H1 (cell line): ENCODE measurements around the gene MYO5A. TPM values are rescaled to one million over a fixed set of nuclear protein-coding genes. Genes with fewer than 3 reads are reported as not detected.

Experiments used
- CTCF ChIA-PET: fragments of 300-600 bp; sonication (Branson Sonifier 250); formaldehyde crosslinking; loops from one replicate; lab custom pipeline; 2021; ENCODE audit not compliant: partially characterized antibody; lab: Charles Lee
- POLR2A ChIA-PET: fragments of 300-600 bp; sonication (Branson Sonifier 250); formaldehyde crosslinking; loops from one replicate; lab custom pipeline; 2021; ENCODE audit warnings: inconsistent platforms; ENCODE audit not compliant: partially characterized antibody; lab: Charles Lee
- DNase-seq, 2 experiments: peaks; one replicate each; pipeline versions ENCODE4 v3.0.0 to v3.0.0-alpha.2; 2010 to 2022; ENCODE audit warnings: low spot score in 2 of 2, low read depth in 1 of 2, mixed read lengths in 1 of 2
- FAIRE-seq: peaks from 2 replicates; lab custom pipeline; 2011; peaks lifted over from hg19 to GRCh38; lab: Jason Lieb, UNC
- H2AFZ ChIP-seq: 2 replicates; pipeline ENCODE4 v1.8.1; 2012; ENCODE audit warnings: low read length, inconsistent platforms
- H2AK5ac ChIP-seq: 2 replicates; pipeline ENCODE4 v1.6.1; 2013; ENCODE audit warnings: low read depth, low read length
- H2BK120ac ChIP-seq: replicated peaks from 2 replicates; pipeline ENCODE3; 2013; ENCODE audit warnings: low read depth, low read length, inconsistent platforms
- H2BK12ac ChIP-seq: 2 replicates; pipeline ENCODE4 v1.6.1; 2013; ENCODE audit warnings: low read depth, low read length
- H2BK15ac ChIP-seq: 2 replicates; pipeline ENCODE4 v1.6.1; 2013; ENCODE audit warnings: low read length
- H2BK20ac ChIP-seq: 2 replicates; pipeline ENCODE4 v1.6.1; 2013; ENCODE audit warnings: low read length
- H2BK5ac ChIP-seq: 2 replicates; pipeline ENCODE4 v1.6.1; 2013; ENCODE audit warnings: low read depth, low read length
- H3K14ac ChIP-seq: 2 replicates; pipeline ENCODE4 v1.6.1; 2013; ENCODE audit warnings: inconsistent platforms; ENCODE audit not compliant: insufficient read length
- H3K18ac ChIP-seq: 2 replicates; pipeline ENCODE4 v1.6.1; 2013; ENCODE audit warnings: low read length; ENCODE audit errors: extremely low read depth
- H3K23ac ChIP-seq: 2 replicates; pipeline ENCODE4 v1.6.1; 2013; ENCODE audit warnings: inconsistent platforms; ENCODE audit not compliant: insufficient read length
- H3K23me2 ChIP-seq: 2 replicates; pipeline ENCODE4 v1.6.1; 2013; ENCODE audit warnings: low read depth, low read length
- H3K27ac ChIP-seq: 2 replicates; pipeline ENCODE4 v1.6.1; 2011; ENCODE audit warnings: low read depth, low read length, inconsistent platforms
- H3K27me3 ChIP-seq, 4 experiments: replicated peaks in 1 of 4; 1 replicate in 1 of 4; 2 replicates in 3 of 4; pipeline versions ENCODE4 v1.6.1 to v1.8.1; 2011 to 2013; ENCODE audit warnings: low read length in 3 of 4, mild to moderate bottlenecking in 3 of 4, inconsistent platforms in 2 of 4, mixed read lengths in 2 of 4, moderate library complexity in 1 of 4; ENCODE audit not compliant: control insufficient read depth in 3 of 4, insufficient read depth in 3 of 4; ENCODE audit errors: extremely low read depth in 1 of 4
- H3K36me3 ChIP-seq, 4 experiments: 2 replicates each; pipeline versions ENCODE4 v1.6.1 to v1.8.1; 2011 to 2013; ENCODE audit warnings: mild to moderate bottlenecking in 4 of 4, low read length in 3 of 4, moderate library complexity in 2 of 4, control low read depth in 1 of 4, inconsistent platforms in 1 of 4; ENCODE audit not compliant: insufficient read depth in 4 of 4, control insufficient read depth in 2 of 4
- H3K4ac ChIP-seq: replicated peaks from 2 replicates; pipeline ENCODE3; 2013; ENCODE audit warnings: low read length, low read depth, mixed read lengths, inconsistent platforms; ENCODE audit not compliant: insufficient read length
- H3K4me1 ChIP-seq, 4 experiments: replicated peaks in 1 of 4; 1 replicate in 1 of 4; 2 replicates in 3 of 4; pipeline versions ENCODE4 v1.6.1 to v1.8.1; 2011 to 2013; ENCODE audit warnings: low read length in 3 of 4, inconsistent platforms in 2 of 4, mixed read lengths in 1 of 4; ENCODE audit not compliant: insufficient read depth in 4 of 4, control insufficient read depth in 3 of 4
- H3K4me2 ChIP-seq, 2 experiments: 2 replicates each; pipeline versions ENCODE4 v1.6.1 to v1.8.1; 2011 to 2013; ENCODE audit warnings: low read depth in 2 of 2, low read length in 2 of 2, control low read depth in 1 of 2, inconsistent platforms in 1 of 2, mild to moderate bottlenecking in 1 of 2; ENCODE audit not compliant: insufficient read depth in 1 of 2
- H3K4me3 ChIP-seq, 4 experiments: fragments of 200-600, 300-600 bp in 1 of 4; sonication (generic), shearing (Covaris generic), sonication (Bioruptor Twin) in 1 of 4; 2 replicates each; pipeline versions ENCODE4 v1.5.1 to v1.8.1; 2011 to 2016; ENCODE audit warnings: low read length in 4 of 4, low read depth in 3 of 4, control low read depth in 2 of 4, inconsistent platforms in 2 of 4, mild to moderate bottlenecking in 2 of 4, mixed read lengths in 1 of 4, moderate library complexity in 1 of 4; ENCODE audit not compliant: insufficient read depth in 2 of 4; ENCODE audit errors: extremely low read depth in 1 of 4
- H3K56ac ChIP-seq: replicated peaks from 2 replicates; pipeline ENCODE3; 2013; ENCODE audit warnings: low read depth, mild to moderate bottlenecking, mixed read lengths, low read length, inconsistent platforms; ENCODE audit not compliant: insufficient read length
- H3K79me1 ChIP-seq: 2 replicates; pipeline ENCODE4 v1.6.1; 2013; ENCODE audit warnings: low read depth, low read length, control low read depth
- H3K79me2 ChIP-seq, 2 experiments: 2 replicates each; pipeline versions ENCODE4 v1.6.1 to v1.8.1; 2012 to 2013; ENCODE audit warnings: low read length in 2 of 2, mild to moderate bottlenecking in 2 of 2, inconsistent platforms in 1 of 2; ENCODE audit not compliant: insufficient read depth in 2 of 2, control insufficient read depth in 1 of 2
- H3K9ac ChIP-seq, 4 experiments: replicated peaks in 1 of 4; 1 replicate in 1 of 4; 2 replicates in 3 of 4; pipeline versions ENCODE4 v1.6.1 to v1.8.1; 2011 to 2013; ENCODE audit warnings: low read depth in 3 of 4, low read length in 3 of 4, control low read depth in 2 of 4, mild to moderate bottlenecking in 2 of 4, moderate library complexity in 2 of 4, inconsistent platforms in 1 of 4; ENCODE audit errors: extremely low read depth in 1 of 4
- H3K9me3 ChIP-seq, 2 experiments: 2 replicates each; pipeline versions ENCODE4 v1.6.1 to v1.8.1; 2012 to 2013; ENCODE audit warnings: mild to moderate bottlenecking in 2 of 2, moderate library complexity in 2 of 2, control low read depth in 1 of 2, inconsistent platforms in 1 of 2, low read depth in 1 of 2, low read length in 1 of 2, mixed read lengths in 1 of 2; ENCODE audit not compliant: insufficient read depth in 2 of 2
- H4K20me1 ChIP-seq, 2 experiments: replicated peaks in 1 of 2; 2 replicates each; pipeline versions ENCODE3 to v1.8.1; 2011 to 2013; ENCODE audit warnings: inconsistent platforms in 2 of 2, low read length in 2 of 2, mild to moderate bottlenecking in 1 of 2; ENCODE audit not compliant: insufficient read depth in 2 of 2, control insufficient read depth in 1 of 2
- H4K5ac ChIP-seq: 2 replicates; pipeline ENCODE4 v1.6.1; 2013; ENCODE audit warnings: low read length, low read depth, mixed read lengths, inconsistent platforms; ENCODE audit not compliant: insufficient read length
- H4K8ac ChIP-seq: 2 replicates; pipeline ENCODE4 v1.8.0; 2013; ENCODE audit warnings: mild to moderate bottlenecking, moderate library complexity, low read length, inconsistent platforms; ENCODE audit not compliant: insufficient read depth; ENCODE audit errors: extremely low read depth
- H4K91ac ChIP-seq: replicated peaks from 2 replicates; pipeline ENCODE3; 2013; ENCODE audit warnings: low read length, mixed read lengths, inconsistent platforms; ENCODE audit not compliant: insufficient read length
- CTBP2 ChIP-seq: IDR thresholded peaks from 2 replicates; pipeline ENCODE4 v1.7.0; 2011; ENCODE audit warnings: borderline replicate concordance, mild to moderate bottlenecking, moderate library complexity, mixed read lengths, low read length; ENCODE audit not compliant: insufficient read depth, insufficient read length
- CTCF ChIP-seq, 3 experiments: IDR thresholded peaks; 1 replicate in 2 of 3; 2 replicates in 1 of 3; pipeline versions ENCODE4 v1.5.1 to v1.6.1; 2011; ENCODE audit warnings: low read length in 3 of 3, mild to moderate bottlenecking in 3 of 3, inconsistent platforms in 2 of 3, low read depth in 1 of 3, moderate library complexity in 1 of 3; ENCODE audit not compliant: insufficient read depth in 1 of 3; ENCODE audit errors: control extremely low read depth in 1 of 3
- FOSL1 ChIP-seq: IDR thresholded peaks from 2 replicates; pipeline ENCODE4 v1.6.1; 2011; ENCODE audit warnings: mild to moderate bottlenecking, low read depth, low read length, moderate library complexity; ENCODE audit not compliant: insufficient read depth
- MAX ChIP-seq: IDR thresholded peaks from 2 replicates; pipeline ENCODE4 v1.6.1; 2012; ENCODE audit warnings: inconsistent platforms
- TAF1 ChIP-seq: IDR thresholded peaks from 2 replicates; pipeline ENCODE4 v1.6.1; 2011; ENCODE audit warnings: mild to moderate bottlenecking, low read depth, low read length
- TCF12 ChIP-seq: IDR thresholded peaks from 2 replicates; pipeline ENCODE4 v1.6.1; 2011; ENCODE audit warnings: low read depth, mild to moderate bottlenecking, low read length
- ZNF274 ChIP-seq: IDR thresholded peaks from 2 replicates; pipeline ENCODE4 v1.7.0; 2012; ENCODE audit warnings: low read length, borderline replicate concordance; ENCODE audit errors: extremely low read depth
- WGBS, 2 experiments: shearing (Covaris generic) in 1 of 2; methylation state at CpG; one replicate each; pipeline versions ENCODE4 v1.1.6 to v1.1.7; 2013 to 2015; ENCODE audit warnings: low lambda C conversion rate in 2 of 2, mixed read lengths in 2 of 2, inconsistent platforms in 1 of 2, low coverage in 1 of 2, missing lambda C conversion rate in 1 of 2; ENCODE audit not compliant: insufficient replicate concordance in 2 of 2, insufficient coverage in 1 of 2, insufficient read length in 1 of 2; ENCODE audit errors: extremely low coverage in 1 of 2, missing lambda C conversion rate in 1 of 2; 5-methylcytosine and 5-hydroxymethylcytosine counted together
- polyA plus RNA-seq, 7 experiments: library from polyadenylated mRNA; depleted of rRNA in 3 of 7; stranded (reverse) in 5 of 7; unstranded in 2 of 7; fragments of >200 nt in 5 of 7; fragments of 200-250 nt in 2 of 7; gene quantifications; 1 replicate in 5 of 7; 2 replicates in 1 of 7; 4 replicates in 1 of 7; pipeline versions ENCODE4 v1.2.1 to v1.2.3, GENCODE V29; 2011 to 2013; ENCODE audit warnings: missing spikeins in 2 of 7, mixed read lengths in 2 of 7
- total RNA-seq: library from RNA; stranded (reverse); fragmentation: NEBNext Ultra II Directional; extraction: Animal tissue kit (Norgen Biotek cat#: 25700); gene quantifications from 2 replicates; pipeline ENCODE4 v1.2.1, GENCODE V29; 2021

MYO5A gene
- total and polyA plus RNA-seq, 2 of the 8 experiments (the other 6 are each of a cell fraction or from before 2014, with no cell fraction given): 11.4 to 24.7 TPM

DNA sequence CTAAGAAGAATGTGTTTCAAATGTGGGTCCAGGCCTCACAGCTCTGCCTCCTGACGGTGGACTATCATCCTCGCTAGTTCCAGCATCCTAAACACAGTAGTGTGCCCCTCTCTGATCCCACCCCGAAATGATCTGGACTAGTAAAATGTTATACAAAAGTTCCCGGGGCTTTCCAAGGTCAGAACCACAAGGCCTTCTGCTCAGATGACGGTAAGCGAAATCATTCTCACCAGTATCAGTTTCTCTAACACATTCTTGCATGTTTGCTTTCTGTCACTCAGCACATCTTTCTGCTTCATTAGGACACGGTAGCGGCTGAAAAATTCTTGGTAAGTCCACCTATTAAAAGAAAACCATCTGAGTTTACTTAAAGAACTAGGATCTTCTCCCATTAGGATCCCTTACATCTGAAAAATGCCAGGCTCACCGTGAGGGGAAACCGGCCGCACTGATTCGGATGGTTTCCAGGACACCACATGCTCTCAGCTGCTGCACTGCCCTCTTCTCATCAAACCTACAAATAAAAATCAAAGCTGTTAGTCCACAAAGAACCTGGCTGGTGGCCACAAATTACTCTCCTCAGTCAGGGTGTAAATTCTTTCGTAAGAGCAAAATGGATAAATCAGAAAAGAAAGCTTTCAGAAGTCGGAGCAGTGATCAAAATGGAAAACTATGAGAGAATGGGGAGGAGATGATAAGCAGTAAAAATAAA lies 149.1 kb downstream of the MYO5A start:
- H3K18ac ChIP-seq: no peak overlapping the region
- no peak for FAIRE-seq
- no peaks in the 10 kb centered on the region for H3K79me2 ChIP-seq
- no peak for DNase-seq
- H3K23me2 ChIP-seq: peaks cover 2% of the 10 kb centered on the region; the same call in 1 of the 2 replicates
- no peak overlapping the region for H2BK120ac ChIP-seq
- no peak overlapping the region for H2BK15ac ChIP-seq
- H2AK5ac ChIP-seq: no peak overlapping the region
- H2BK12ac ChIP-seq: no peak overlapping the region
- H3K79me1 ChIP-seq: no peaks in the 10 kb centered on the region
- CTCF ChIA-PET: interaction anchor here (1.0 to 1.1 kb wide), 2 partner anchors 97 to 126 kb away, joined by 3 read pairs; no protein-coding TSS in a partner anchor
- no peak overlapping the region for H3K27ac ChIP-seq
- H2BK5ac ChIP-seq: no peak overlapping the region
- no peak overlapping the region for H3K4me2 ChIP-seq
- no peaks in the 10 kb centered on the region for H3K27me3 ChIP-seq
- H3K14ac ChIP-seq: no peak overlapping the region
- peaks cover 3 to 22% (median 8%) of the 10 kb centered on the region in 4 experiments; a peak in 5 of 8 replicates for H3K36me3 ChIP-seq
- no peak overlapping the region for H3K4me3 ChIP-seq
- 96% methylated on average over 14 of the region's 14 CpGs; no CpG with 5 or more reads in 1 of the 2 experiments for WGBS, 2 experiments
- H4K8ac ChIP-seq: no peak overlapping the region
- no peak overlapping the region for H3K4ac ChIP-seq
- POLR2A ChIA-PET: no interaction called here
- H4K20me1 ChIP-seq: no peaks in the 10 kb centered on the region
- no peak overlapping the region for H4K5ac ChIP-seq
- H3K56ac ChIP-seq: no peak overlapping the region
- H3K23ac ChIP-seq: no peak overlapping the region
- no peaks in the 10 kb centered on the region for H3K4me1 ChIP-seq
- no peaks in the 10 kb centered on the region for H3K9me3 ChIP-seq
- H2AFZ ChIP-seq: no peak overlapping the region
- H3K9ac ChIP-seq: no peak overlapping the region
- H2BK20ac ChIP-seq: no peak overlapping the region
- H4K91ac ChIP-seq: no peak overlapping the region
- TF ChIP-seq TCF12 (no peak), TAF1 (no peak), MAX (no peak), CTCF (IDR thresholded peaks at IDR 0.05; ENCODE audit: control extremely low read depth in 1 of 3, insufficient read depth in 1 of 3, low read depth in 1 of 3, low read length in 3 of 3) (no peak), ZNF274 (no peak), CTBP2 (no peak), FOSL1 (no peak)
